Measurements from ENCODE around the gene ANO10. TPM values are rescaled to one million over a fixed set of nuclear protein-coding genes. Genes with fewer than 3 reads are reported as not detected.

ANO10 gene
- total RNA-seq, 2 experiments from 2014 or later, result 10.8 to 11.8 TPM

Other genes with a start within 250 kb of the ANO10 start
- 10 to 100 TPM in 1 of 2 experiments, 1 to 10 TPM in 1; 9.2 to 10.5 TPM for gene ABHD5, start 68.9 kb upstream of the ANO10 start, total RNA-seq